ENCODE measurements around the gene COQ5.

The COQ5 gene

DNA sequence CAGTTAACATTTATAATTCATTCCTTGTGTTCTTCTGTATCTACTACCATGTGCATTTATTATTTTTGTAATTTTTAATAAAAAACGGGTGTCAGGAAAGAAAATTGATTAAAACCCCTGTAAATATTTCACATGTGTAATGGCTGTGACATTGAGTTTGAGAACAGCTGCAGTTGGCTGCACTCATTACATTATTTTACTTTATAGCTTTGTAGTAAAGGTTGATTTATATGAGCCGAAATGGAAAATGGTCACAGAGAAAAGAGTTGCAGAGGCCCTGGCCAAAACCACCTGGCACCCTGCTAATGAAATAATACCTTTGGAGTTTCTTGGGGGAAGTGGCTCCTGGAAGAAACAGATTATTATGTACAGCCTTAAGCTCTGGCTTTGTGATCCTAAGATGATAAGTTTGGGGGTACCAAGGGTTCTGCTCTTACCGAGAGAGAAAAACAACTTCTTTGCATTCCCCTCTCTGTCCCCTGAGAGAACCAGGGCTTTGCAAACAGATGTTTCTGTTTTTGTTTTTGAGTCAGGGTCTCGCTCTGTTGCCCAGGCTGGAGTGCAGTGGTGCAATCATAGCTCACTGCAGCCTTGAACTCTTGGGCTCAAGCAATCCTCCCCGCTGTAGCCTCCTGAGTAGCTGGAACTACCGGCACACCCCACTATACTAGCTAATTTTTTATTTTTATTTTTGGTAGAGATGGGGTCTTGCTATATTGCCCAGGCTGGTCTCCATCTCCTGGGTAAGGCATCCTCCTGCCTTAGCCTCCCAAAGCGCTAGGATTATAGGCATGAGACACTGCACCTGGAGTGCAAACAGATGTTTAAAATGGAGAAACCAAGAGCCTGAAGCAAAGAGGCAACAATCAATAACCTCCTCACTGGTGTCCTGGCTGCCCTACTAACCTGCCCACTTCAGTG, 42.7 kb downstream of the COQ5 start:
- in situ Hi-C loops (cut with MboI; ENCODE audit: low sequenced_read_pairs), result no loop called here

- in situ Hi-C loops (cut with MboI; ENCODE audit: low sequenced_read_pairs), result no loop called here
Observed at GRCh38 chr12:120483621-120484020, 45.3 kb downstream of the COQ5 start.

GRCh38 chr12:120481022-120481767, 47.8 kb downstream of the COQ5 start:
- in situ Hi-C loops (cut with MboI; ENCODE audit: low sequenced_read_pairs), result no loop called here

- in situ Hi-C loops (cut with MboI; ENCODE audit: low sequenced_read_pairs), result no loop called here
Observed at GRCh38 chr12:120480211-120480610, 48.7 kb downstream of the COQ5 start.

GRCh38 chr12:120479458-120479857, 49.5 kb downstream of the COQ5 start:
- in situ Hi-C loops (cut with MboI; ENCODE audit: low sequenced_read_pairs), result no loop called here

DNA sequence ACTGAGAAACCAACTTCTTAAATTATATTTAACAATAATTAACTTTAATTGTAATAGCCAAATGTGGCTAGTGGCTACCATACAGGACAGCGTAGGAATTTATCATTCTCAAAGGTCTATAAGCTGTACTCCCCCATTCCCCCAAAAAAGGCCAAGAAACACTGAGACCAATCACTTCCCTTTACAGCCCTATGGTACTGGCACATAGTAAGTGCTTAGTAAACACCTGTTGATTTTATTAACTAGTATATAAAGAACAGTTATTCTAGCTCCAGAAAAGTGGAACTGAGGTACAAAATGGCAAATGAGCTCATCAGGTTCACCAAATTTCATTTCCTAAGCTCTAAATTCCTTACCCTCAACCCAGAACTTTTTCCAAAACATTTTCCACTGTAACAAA, 53.3 kb downstream of the COQ5 start:
- in situ Hi-C loops (cut with MboI; ENCODE audit: low sequenced_read_pairs), result no loop called here

DNA sequence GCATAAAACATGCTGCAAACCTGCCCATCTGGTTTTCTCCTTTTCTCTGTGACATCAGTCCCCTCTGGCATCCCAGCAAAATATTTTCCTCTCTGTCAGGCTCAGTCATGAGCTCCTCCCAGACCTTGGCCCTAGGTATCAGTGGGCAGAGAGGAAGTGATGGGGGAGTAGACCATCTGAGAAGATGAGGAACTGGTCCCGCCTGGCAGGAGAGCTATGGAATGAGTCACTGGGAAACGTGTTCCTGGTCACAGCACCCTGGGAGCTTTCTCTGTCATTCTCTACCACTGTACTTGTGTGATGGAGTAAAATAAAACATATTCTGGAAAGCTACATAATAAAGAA, 54.4 kb downstream of the COQ5 start:
- in situ Hi-C loops (cut with MboI; ENCODE audit: low sequenced_read_pairs), result no loop called here

- in situ Hi-C loops (cut with MboI; ENCODE audit: low sequenced_read_pairs), result no loop called here
Observed at GRCh38 chr12:120473807-120474615, 54.9 kb downstream of the COQ5 start.

DNA sequence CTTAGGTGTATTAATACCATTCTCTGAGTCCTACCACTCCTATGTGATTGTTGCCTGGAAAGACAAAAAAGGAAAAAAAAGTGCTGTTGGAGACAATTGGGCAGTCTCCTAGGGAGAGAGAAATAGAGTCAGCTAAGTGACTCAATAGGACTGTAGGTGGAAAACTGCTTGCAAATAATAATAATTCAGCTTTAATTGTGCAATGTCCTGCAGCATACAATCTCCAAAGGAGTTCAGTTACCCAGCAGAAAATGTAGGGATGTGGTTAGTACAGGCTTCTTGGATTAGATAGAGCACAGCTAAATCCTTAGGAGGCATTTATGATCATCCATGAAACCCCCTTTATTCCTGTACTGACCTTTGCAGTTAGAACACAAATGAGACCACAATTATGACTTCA, 56.4 kb downstream of the COQ5 start:
- in situ Hi-C loops (cut with MboI; ENCODE audit: low sequenced_read_pairs), result no loop called here

- in situ Hi-C loops (cut with MboI; ENCODE audit: low sequenced_read_pairs), result no loop called here
Observed at GRCh38 chr12:120470150-120470784, 58.7 kb downstream of the COQ5 start.

- in situ Hi-C loops (cut with MboI; ENCODE audit: low sequenced_read_pairs), result no loop called here
Observed at GRCh38 chr12:120469450-120470149, 59.4 kb downstream of the COQ5 start, which contains the start of gene SRSF9. TSS of gene SRSF9 (minus strand) at chr12:120469748. CDS start at chr12:120469609, 139 bp downstream.

DNA sequence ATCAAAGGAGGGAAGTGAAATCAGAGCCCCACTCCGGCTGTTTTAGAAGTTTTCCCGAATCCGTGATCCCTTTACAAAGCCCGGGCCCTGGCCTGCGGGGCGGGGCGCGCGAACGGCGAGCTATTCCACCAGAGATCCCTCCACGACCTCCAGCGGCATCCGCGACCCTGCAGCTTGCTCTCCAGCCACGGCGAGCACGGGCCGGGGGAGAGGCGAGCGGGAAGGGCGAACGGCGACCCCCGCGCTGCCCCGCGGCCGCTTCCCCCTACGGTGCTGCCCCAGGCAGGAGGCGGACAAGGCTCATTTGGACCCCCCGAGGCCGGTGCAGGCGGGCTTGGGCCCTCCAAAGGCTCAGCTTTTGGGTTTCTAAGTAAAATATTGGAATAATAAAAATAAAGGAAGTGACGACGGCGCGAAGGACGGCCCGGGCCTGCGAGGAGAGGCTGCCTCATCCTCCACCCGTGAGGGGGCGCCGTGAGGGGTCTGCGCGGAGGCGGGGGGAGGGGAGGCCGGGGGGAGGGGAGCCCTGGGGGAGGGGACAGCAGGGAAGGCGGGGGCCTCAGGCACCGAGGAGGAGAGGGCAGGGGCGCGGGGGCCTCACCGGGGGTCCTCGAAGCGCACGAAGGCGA, 60.0 kb downstream of the COQ5 start:
- in situ Hi-C loops (cut with MboI; ENCODE audit: low sequenced_read_pairs), result no loop called here

- in situ Hi-C loops (cut with MboI; ENCODE audit: low sequenced_read_pairs), result no loop called here
Observed at GRCh38 chr12:120468325-120468820, 60.6 kb downstream of the COQ5 start.

- in situ Hi-C loops (cut with MboI; ENCODE audit: low sequenced_read_pairs), result no loop called here
Observed at GRCh38 chr12:120467439-120467838, 61.5 kb downstream of the COQ5 start.

DNA sequence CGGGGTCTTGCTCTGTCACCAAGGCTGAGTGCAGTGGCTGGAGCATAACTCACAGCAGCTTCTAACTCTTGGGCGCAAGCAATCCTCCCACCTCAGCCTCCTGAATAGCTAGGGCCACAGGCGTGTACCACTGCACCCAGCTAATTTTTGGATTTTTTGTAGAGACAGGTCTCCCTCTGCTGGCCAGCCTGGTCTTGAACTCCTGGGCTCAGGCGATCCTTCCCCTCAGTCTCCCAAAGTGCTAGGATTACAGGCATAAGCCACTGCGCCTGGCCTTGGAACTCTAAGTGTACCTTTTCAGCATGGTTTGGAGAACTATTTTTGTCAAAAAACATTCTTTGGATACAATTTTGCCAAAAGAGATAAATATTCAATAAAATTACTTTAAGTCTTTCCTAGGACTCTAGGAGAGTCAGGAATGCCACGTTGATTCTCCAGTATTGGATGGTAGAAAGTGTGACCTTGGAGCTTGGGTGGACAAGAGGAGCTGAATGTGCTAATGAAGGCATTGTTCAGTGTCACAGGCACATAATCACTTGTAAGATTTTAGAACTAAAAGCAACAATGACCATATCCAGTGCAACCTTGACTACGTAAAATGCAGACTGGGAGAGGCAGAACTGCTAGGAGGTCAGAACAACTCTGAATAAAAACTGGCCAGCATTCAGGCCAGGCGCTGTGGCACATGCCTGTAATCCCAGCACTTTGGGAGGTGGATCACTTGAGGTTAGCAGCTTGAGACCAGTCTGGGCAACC, 62.2 kb downstream of the COQ5 start:
- in situ Hi-C loops (cut with MboI; ENCODE audit: low sequenced_read_pairs), result no loop called here

- in situ Hi-C loops (cut with MboI; ENCODE audit: low sequenced_read_pairs), result no loop called here
Observed at GRCh38 chr12:120465756-120466155, 63.2 kb downstream of the COQ5 start.

DNA sequence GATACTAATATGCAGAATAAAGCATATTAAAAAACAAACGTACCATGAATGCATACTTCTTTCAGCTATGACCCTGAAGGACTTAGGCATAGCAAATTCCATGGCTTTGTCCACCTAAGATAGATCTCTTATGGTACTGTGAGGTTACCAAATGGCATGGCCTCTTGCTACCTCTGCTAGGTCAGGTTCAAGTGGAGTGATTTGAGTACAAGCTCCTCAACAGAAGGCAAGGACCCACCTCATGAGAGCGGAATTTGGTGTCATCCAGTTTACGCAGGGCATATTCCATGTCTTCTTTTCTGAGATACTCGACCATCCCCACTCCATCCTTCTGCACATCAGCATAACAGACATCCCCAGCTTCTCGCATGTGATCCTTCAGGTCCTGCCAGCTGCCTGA, 65.2 kb downstream of the COQ5 start:
- in situ Hi-C loops (cut with MboI; ENCODE audit: low sequenced_read_pairs), result no loop called here

DNA sequence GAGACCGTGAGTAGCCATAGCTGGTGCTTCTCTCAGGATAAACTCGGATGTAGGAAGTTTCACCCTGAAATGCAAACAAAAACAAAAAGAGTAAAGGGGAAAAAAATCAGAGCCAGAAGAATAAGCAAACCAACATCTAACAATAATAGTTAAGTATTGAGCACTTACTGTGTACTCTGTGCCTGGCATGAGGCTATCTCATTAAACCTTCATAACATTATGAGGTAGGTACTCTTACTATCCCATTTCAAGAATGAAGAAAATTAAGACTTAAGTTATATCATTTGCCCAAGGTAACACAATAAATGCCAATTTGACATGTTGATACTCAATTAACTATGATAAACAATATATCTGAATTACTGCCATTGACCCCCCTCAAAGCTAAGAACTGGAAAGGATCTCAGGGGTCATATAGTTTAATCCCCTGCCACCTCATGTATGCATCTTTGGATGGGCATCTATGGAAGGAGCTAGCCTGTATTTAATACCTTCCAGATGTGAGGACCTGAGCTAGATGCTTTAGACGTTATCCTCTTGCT, 66.8 kb downstream of the COQ5 start:
- in situ Hi-C loops (cut with MboI; ENCODE audit: low sequenced_read_pairs), result no loop called here

GRCh38 chr12:120460157-120460556, 68.8 kb downstream of the COQ5 start:
- in situ Hi-C loops (cut with MboI; ENCODE audit: low sequenced_read_pairs), result no loop called here
